Measurements from ENCODE around the gene GRAP2. TPM values are rescaled to one million over a fixed set of nuclear protein-coding genes. Genes with fewer than 3 reads are reported as not detected.

Gene GRAP2
- total RNA-seq, 1 experiment from 2014 or later = 0.54 TPM

DNA sequence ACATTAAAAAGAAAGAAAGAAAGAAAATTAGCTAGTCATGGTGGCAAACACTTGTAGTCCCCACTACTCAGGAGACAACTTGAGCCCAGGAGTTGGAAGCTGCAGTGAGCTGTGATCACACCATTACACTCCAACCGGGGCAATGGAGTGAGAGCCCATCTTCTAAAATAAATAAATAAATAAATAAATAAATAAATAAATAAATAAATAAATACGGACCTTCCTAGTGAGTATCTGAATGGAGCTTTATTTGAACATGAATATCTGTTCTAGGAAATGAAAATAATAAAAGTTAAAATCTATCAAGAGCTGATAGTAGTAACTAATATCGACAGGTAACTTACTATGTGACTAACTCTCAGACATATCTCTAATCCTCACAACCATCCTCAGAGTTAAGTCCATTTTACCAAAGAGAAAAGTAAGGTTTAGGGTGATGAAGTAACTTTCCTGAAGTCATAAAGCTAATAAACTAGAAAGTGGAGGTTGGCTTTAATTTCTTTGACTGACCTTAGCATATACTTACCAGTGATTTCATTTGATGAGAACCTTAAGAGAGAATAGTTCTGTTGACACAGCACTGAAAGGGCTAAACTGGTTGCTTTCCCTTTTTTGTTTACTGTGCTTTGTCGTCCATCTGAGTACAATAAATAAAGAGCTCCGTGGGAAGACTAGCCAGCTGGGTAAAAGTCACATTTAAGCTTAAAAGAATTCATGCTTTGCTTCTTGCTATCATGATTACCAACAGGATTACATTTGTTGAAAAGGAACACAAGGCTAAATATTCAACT, 29.7 kb upstream of the GRAP2 start:
- ChIA-PET POLR2A (no interaction called here), CTCF (interaction anchor here (0.8 kb wide), 1 partner anchor 313 kb away, joined by 3 read pairs; no protein-coding TSS in a partner anchor)
- Histone ChIP-seq H3K36me3 (ENCODE audit: control insufficient read depth, insufficient read depth, low read length) (no peaks in the 10 kb centered on the region), H3K4me1 (ENCODE audit: control insufficient read depth, insufficient read depth, low read length) (no peaks in the 10 kb centered on the region), H3K27ac (ENCODE audit: low read length) (no peak overlapping the region), H3K9me3 (ENCODE audit: control insufficient read depth, insufficient read depth, low read depth, low read length) (no peaks in the 10 kb centered on the region), H3K27me3 (ENCODE audit: control insufficient read depth, insufficient read depth, low read length) (peaks cover 2% of the 10 kb centered on the region; the same call in 1 of the 2 replicates), H3K4me3 (ENCODE audit: low read depth in 2 of 2, low read length in 2 of 2) (no peak overlapping the region)
- DNase-seq (ENCODE audit: low read depth, low spot score) (no peak), ATAC-seq (no peak)
- BruUV-seq (replicated peaks) = no TSS peak
- in situ Hi-C loops (cut with HindIII; ENCODE audit: low pct_unique_long_range_greater_than_20kb, low sequenced_read_pairs) (no loop called here), intact Hi-C loops (cut with micrococcal nuclease; ENCODE audit: unreplicated experiment) (no loop called here)
- TF ChIP-seq, protein P1, sequence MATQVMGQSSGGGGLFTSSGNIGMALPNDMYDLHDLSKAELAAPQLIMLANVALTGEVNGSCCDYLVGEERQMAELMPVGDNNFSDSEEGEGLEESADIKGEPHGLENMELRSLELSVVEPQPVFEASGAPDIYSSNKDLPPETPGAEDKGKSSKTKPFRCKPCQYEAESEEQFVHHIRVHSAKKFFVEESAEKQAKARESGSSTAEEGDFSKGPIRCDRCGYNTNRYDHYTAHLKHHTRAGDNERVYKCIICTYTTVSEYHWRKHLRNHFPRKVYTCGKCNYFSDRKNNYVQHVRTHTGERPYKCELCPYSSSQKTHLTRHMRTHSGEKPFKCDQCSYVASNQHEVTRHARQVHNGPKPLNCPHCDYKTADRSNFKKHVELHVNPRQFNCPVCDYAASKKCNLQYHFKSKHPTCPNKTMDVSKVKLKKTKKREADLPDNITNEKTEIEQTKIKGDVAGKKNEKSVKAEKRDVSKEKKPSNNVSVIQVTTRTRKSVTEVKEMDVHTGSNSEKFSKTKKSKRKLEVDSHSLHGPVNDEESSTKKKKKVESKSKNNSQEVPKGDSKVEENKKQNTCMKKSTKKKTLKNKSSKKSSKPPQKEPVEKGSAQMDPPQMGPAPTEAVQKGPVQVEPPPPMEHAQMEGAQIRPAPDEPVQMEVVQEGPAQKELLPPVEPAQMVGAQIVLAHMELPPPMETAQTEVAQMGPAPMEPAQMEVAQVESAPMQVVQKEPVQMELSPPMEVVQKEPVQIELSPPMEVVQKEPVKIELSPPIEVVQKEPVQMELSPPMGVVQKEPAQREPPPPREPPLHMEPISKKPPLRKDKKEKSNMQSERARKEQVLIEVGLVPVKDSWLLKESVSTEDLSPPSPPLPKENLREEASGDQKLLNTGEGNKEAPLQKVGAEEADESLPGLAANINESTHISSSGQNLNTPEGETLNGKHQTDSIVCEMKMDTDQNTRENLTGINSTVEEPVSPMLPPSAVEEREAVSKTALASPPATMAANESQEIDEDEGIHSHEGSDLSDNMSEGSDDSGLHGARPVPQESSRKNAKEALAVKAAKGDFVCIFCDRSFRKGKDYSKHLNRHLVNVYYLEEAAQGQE (IDR thresholded peaks at IDR 0.05; ENCODE audit: insufficient read depth in 1 of 2, low read depth in 2 of 2, low read length in 1 of 2) = no peak
- TF ChIP-seq SIN3A (IDR thresholded peaks at IDR 0.05; ENCODE audit: borderline replicate concordance, insufficient read depth, low read depth, low read length) (no peak), POLR2AphosphoS5 (IDR thresholded peaks at IDR 0.05; ENCODE audit: low read depth, low read length) (no peak), TCF7L2 (IDR thresholded peaks at IDR 0.05; ENCODE audit: low read depth, low read length) (no peak)
- TF ChIP-seq, protein P2, sequence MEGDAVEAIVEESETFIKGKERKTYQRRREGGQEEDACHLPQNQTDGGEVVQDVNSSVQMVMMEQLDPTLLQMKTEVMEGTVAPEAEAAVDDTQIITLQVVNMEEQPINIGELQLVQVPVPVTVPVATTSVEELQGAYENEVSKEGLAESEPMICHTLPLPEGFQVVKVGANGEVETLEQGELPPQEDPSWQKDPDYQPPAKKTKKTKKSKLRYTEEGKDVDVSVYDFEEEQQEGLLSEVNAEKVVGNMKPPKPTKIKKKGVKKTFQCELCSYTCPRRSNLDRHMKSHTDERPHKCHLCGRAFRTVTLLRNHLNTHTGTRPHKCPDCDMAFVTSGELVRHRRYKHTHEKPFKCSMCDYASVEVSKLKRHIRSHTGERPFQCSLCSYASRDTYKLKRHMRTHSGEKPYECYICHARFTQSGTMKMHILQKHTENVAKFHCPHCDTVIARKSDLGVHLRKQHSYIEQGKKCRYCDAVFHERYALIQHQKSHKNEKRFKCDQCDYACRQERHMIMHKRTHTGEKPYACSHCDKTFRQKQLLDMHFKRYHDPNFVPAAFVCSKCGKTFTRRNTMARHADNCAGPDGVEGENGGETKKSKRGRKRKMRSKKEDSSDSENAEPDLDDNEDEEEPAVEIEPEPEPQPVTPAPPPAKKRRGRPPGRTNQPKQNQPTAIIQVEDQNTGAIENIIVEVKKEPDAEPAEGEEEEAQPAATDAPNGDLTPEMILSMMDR (IDR thresholded peaks at IDR 0.05) = no peak

DNA sequence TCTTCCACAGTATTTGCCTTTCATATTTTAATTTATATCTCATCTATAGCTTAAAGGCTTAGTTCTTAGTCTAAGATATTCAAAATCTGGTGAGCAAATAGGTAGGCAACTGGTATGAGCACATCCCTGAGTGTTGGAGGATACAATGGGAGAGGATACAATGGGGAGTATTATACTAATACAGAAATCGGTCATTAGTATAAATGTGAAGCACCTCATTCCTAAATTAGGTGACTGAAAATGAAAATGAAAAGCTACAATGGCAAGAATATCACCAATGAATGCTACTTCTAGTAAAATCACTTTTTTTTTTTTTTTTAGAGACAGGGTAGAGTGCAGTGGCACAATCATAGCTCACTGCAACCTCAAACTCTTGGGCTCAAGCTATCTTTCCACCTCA, 28.3 kb upstream of the GRAP2 start:
- BruUV-seq (replicated peaks) = no TSS peak
- in situ Hi-C loops (cut with HindIII; ENCODE audit: low pct_unique_long_range_greater_than_20kb, low sequenced_read_pairs) (no loop called here), intact Hi-C loops (cut with micrococcal nuclease; ENCODE audit: unreplicated experiment) (no loop called here)
- Histone ChIP-seq H3K27me3 (ENCODE audit: control insufficient read depth, insufficient read depth, low read length) (peaks cover 8% of the 10 kb centered on the region), H3K36me3 (ENCODE audit: control insufficient read depth, insufficient read depth, low read length) (no peaks in the 10 kb centered on the region), H3K27ac (ENCODE audit: low read length) (no peak overlapping the region), H3K9me3 (ENCODE audit: control insufficient read depth, insufficient read depth, low read depth, low read length) (no peaks in the 10 kb centered on the region), H3K4me3 (ENCODE audit: low read depth in 2 of 2, low read length in 2 of 2) (no peak overlapping the region), H3K4me1 (ENCODE audit: control insufficient read depth, insufficient read depth, low read length) (no peaks in the 10 kb centered on the region)
- DNase-seq (ENCODE audit: low read depth, low spot score) = no peak
- TF ChIP-seq, protein P2 (IDR thresholded peaks at IDR 0.05) = no peak
- no peak for TF ChIP-seq TCF7L2 (IDR thresholded peaks at IDR 0.05; ENCODE audit: low read depth, low read length)
- no peak for TF ChIP-seq POLR2AphosphoS5 (IDR thresholded peaks at IDR 0.05; ENCODE audit: low read depth, low read length)
- TF ChIP-seq SIN3A (IDR thresholded peaks at IDR 0.05; ENCODE audit: borderline replicate concordance, insufficient read depth, low read depth, low read length) = no peak
- TF ChIP-seq, protein P1 (IDR thresholded peaks at IDR 0.05; ENCODE audit: insufficient read depth in 1 of 2, low read depth in 2 of 2, low read length in 1 of 2) = no peak
- ChIA-PET CTCF (no interaction called here), POLR2A (interaction anchor here (0.7 kb wide), 1 partner anchor 97 kb away, joined by 10 read pairs; no protein-coding TSS in a partner anchor)
- ATAC-seq = no peak

Data from Panc1 (cell line).